Adrenal gland (tissue), 12 donors: ENCODE measurements around the gene PPP1R9A. TPM values are rescaled to one million over a fixed set of nuclear protein-coding genes. Genes with fewer than 3 reads are reported as not detected.

Experiments used
- DNase-seq, 7 donors: peaks; one replicate each; pipeline ENCODE4 v3.0.0-alpha.2; 2019 to 2020
- H3K27ac ChIP-seq, 5 donors: fragments of 200-600 bp; sonication (generic) in 4 of 5; 1 replicate in 3 of 5; 2 replicates in 2 of 5; pipeline versions ENCODE4 v1.5.1 to v1.8.0; 2016 to 2020; ENCODE audit warnings: mild to moderate bottlenecking in 1 of 5
- H3K27me3 ChIP-seq: fragments of 200-600 bp; 2 replicates; pipeline ENCODE4 v1.8.0; 2021
- H3K36me3 ChIP-seq, 2 donors: fragments of 200-600 bp; replicated peaks in 1 of 2; 1 replicate in 1 of 2; 2 replicates in 1 of 2; pipeline versions ENCODE4 v1.5.1 to v1.8.0; 2018 to 2022
- H3K4me1 ChIP-seq, 2 donors: fragments of 200-600 bp; replicated peaks in 1 of 2; 1 replicate in 1 of 2; 2 replicates in 1 of 2; pipeline versions ENCODE4 v1.5.1 to v1.8.0; 2018 to 2021
- H3K4me3 ChIP-seq, 4 donors: fragments of 200-600 bp; sonication (generic) in 3 of 4; one replicate each; pipeline ENCODE4 v1.5.1; 2016 to 2018
- H3K9me3 ChIP-seq, 3 donors: fragments of 200-600 bp; sonication (generic) in 1 of 3; replicated peaks in 1 of 3; 1 replicate in 2 of 3; 2 replicates in 1 of 3; pipeline versions ENCODE4 v1.5.1 to v1.8.0; 2016 to 2021
- POLR2A ChIP-seq, 2 donors: fragments of 450-650 bp; IDR thresholded peaks; one replicate each; pipeline ENCODE4 v1.6.1; 2017; ENCODE audit warnings: antibody characterized with exemption in 2 of 2, mild to moderate bottlenecking in 2 of 2, moderate library complexity in 1 of 2
- WGBS, 4 donors: extraction: QIAGEN DNeasy Blood & Tissue Kit in 2 of 4; methylation state at CpG; one replicate each; pipeline versions ENCODE4 v1.1.5 to v1.1.7; 2013 to 2017; 5-methylcytosine and 5-hydroxymethylcytosine counted together
- intact Hi-C, 2 donors: fragments of 100-400 bp; cut with DNase I; formaldehyde crosslinking; loops; one replicate each; pipeline versions ENCODE4 v1.14.1 to v1.15.0; 2022 to 2023
- polyA plus RNA-seq, 3 donors: library from polyadenylated mRNA; stranded (reverse); fragments of 200-250 nt in 2 of 3; fragments of 350-450 nt in 1 of 3; fragmentation: Illumina TruSeq in 1 of 3; extraction: RNeasy Lipid Tissue Mini Kit (QIAGEN cat#74804) in 1 of 3; gene quantifications; one replicate each; pipeline ENCODE4 v1.2.3, GENCODE V29; 2013 to 2014
- total RNA-seq, 9 donors: library from RNA; depleted of rRNA in 4 of 9; stranded (reverse); fragments of >200 nt in 4 of 9; fragments of 120-200 nt in 1 of 9; fragmentation: NEBNext Ultra II Directional in 1 of 9; extraction: Animal tissue kit (Norgen Biotek cat#: 25700) in 1 of 9; gene quantifications; one replicate each; pipeline versions ENCODE4 v1.1.0 to v1.2.4, GENCODE V29; 2013 to 2023
- TF ChIP-seq, protein P1 (sequence below), 6 experiments: fragments of 450-650 bp in 4 of 6; fragments of 200-600 bp in 2 of 6; sonication (generic) in 1 of 6; IDR thresholded peaks; 1 replicate in 5 of 6; 2 replicates in 1 of 6; pipeline versions ENCODE4 v1.5.1 to v1.8.0; 2016 to 2021; ENCODE audit warnings: antibody characterized with exemption in 6 of 6, mild to moderate bottlenecking in 2 of 6, moderate library complexity in 1 of 6
- donor health status: healthy with polysubstance abuse.
- donor health status: Bipolar disorder and iron deficiency.
- donor health status: DM: yes; HTN: yes; CAD: no.
- donor health status: DM: no; HTN: no; CAD: no.
- donor health status: DM: no; HTN: no; CAD: no.
- donor health status: DM: yes; HTN: yes; CAD: no.

Gene PPP1R9A
- total and polyA plus RNA-seq, 12 donors, result 7.2 to 86.0 (median 40.6) TPM

DNA sequence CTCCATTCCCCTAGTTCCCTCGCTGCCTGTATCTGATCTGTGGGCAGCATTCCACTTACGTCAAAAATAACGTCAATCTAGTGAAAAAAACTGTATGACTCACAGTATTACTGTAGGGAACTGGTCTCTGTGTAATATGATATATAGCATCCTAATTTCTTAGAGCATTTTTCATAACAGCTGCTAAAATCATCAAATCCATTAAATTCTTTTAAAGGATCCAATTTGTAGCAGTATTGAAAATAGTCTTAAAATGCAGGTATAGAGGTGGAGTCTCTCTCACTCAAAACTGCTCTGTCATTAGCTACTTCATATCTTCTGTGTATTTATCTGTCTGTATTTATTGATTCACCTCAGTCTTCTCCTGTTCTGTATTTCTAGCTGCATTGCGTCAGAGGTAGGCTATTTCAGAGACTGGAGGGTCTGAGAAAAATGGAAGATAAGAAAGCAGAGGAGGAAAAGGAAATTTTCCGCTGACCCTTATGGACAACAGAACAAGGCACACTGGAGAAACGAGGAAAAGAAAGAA, 357.0 kb downstream of the PPP1R9A start:
- Histone ChIP-seq H3K36me3 (no peaks in the 10 kb centered on the region), H3K4me3 (no peak overlapping the region), H3K27ac (peak overlapping the region in 2 of 5 donors; percentile 31 to 50), H3K4me1 (peaks cover 0 to 19% of the 10 kb centered on the region in 2 donors), H3K27me3 (no peaks in the 10 kb centered on the region), H3K9me3 (no peaks in the 10 kb centered on the region)
- intact Hi-C loops, result no loop called here
- TF ChIP-seq POLR2A (IDR thresholded peaks at IDR 0.05), result no peak
- TF ChIP-seq, protein P1, sequence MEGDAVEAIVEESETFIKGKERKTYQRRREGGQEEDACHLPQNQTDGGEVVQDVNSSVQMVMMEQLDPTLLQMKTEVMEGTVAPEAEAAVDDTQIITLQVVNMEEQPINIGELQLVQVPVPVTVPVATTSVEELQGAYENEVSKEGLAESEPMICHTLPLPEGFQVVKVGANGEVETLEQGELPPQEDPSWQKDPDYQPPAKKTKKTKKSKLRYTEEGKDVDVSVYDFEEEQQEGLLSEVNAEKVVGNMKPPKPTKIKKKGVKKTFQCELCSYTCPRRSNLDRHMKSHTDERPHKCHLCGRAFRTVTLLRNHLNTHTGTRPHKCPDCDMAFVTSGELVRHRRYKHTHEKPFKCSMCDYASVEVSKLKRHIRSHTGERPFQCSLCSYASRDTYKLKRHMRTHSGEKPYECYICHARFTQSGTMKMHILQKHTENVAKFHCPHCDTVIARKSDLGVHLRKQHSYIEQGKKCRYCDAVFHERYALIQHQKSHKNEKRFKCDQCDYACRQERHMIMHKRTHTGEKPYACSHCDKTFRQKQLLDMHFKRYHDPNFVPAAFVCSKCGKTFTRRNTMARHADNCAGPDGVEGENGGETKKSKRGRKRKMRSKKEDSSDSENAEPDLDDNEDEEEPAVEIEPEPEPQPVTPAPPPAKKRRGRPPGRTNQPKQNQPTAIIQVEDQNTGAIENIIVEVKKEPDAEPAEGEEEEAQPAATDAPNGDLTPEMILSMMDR (IDR thresholded peaks at IDR 0.05), result no peak
- DNase-seq, result peak in 2 of 7 donors; percentile 29 to 42
- WGBS, 4 donors, result 59 to 72% (median 66%) methylated on average over 6 of the region's 6 CpGs

DNA sequence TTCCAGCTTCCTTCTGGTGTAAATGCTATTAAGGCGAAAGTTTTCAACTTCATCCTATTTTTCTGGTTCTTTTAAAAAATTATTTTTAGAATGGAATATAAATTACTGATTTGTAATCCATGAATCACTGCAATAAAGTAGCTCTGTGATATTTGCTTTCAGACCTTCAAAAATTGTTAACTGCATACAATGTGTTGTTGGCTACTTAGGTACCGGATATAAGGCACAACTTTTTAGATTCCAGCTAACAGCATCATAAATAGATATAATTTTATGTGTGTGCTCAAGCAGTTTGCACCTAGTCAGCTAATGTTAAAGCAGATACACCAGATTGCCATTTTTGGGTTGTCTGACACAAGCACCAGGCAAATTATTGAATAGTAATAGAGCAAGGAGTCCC, 358.2 kb downstream of the PPP1R9A start:
- H3K27ac ChIP-seq, result peak overlapping the region in 1 of 5 donors; percentile 50
- H3K4me3 ChIP-seq, result no peak overlapping the region
- whole genome bisulfite sequencing, 4 donors, result 85 to 97% (median 88%) methylated on average over 2 of the region's 2 CpGs

DNA sequence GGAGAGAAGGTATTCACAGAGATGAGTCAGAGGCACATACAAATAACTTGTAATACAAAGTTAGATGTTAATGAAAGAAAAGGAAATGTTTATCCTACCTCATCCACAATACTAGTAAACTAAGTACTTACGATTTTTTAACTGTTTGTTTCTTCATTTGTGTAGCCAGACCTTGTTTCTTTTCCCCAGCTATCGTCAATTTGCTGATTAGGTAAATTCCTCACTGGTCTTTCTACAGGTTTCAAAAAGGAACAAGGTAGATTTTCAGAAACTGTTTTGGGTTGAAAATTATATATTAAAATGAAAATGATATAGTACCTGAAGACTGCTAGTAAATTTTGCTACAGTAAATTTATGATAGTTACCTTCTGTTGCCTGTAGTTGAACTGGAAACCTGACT, 360.4 kb downstream of the PPP1R9A start:
- no peaks in the 10 kb centered on the region for H3K27me3 ChIP-seq
- H3K4me3 ChIP-seq, result no peak overlapping the region
- WGBS, 4 donors, result 86 to 92% (median 89%) methylated on average over 2 of the region's 2 CpGs
- TF ChIP-seq, protein P1 (IDR thresholded peaks at IDR 0.05), result no peak
- no peak for TF ChIP-seq POLR2A (IDR thresholded peaks at IDR 0.05)
- H3K36me3 ChIP-seq, result no peaks in the 10 kb centered on the region
- intact Hi-C loops, result no loop called here
- no peak for DNase-seq
- H3K9me3 ChIP-seq, result no peaks in the 10 kb centered on the region
- peaks cover 0 to 19% of the 10 kb centered on the region in 2 donors for H3K4me1 ChIP-seq
- H3K27ac ChIP-seq, result no peak overlapping the region

More for the DNA sequence above, 358.2 kb downstream of the PPP1R9A start:
- DNase-seq, result no peak
- Histone ChIP-seq H3K27me3 (no peaks in the 10 kb centered on the region), H3K4me1 (peaks cover 0 to 19% of the 10 kb centered on the region in 2 donors), H3K9me3 (no peaks in the 10 kb centered on the region), H3K36me3 (no peaks in the 10 kb centered on the region)
- no peak for TF ChIP-seq POLR2A (IDR thresholded peaks at IDR 0.05)
- TF ChIP-seq, protein P1 (IDR thresholded peaks at IDR 0.05), result no peak
- intact Hi-C loops, result no loop called here

DNA sequence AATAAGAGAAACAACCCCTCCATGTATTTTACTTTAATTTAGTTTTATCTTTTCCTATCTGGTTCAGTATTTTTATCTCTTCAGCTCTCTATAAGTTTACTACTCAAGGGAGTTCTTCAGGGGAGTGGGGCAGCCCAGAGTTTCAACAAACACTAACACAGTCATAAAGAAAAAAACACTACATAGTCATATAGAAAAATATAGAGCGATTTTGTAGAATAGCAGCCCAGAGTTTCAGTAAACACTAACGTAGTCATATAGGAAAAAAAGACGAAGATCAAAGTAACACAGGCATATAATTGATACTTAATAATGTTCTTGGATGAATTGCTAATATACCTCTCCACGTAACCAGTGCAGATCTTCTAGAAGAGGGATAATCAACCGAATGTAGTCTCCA, 362.2 kb downstream of the PPP1R9A start:
- intact Hi-C loops, result no loop called here
- Histone ChIP-seq H3K4me1 (peaks cover 0 to 8% of the 10 kb centered on the region in 2 donors), H3K9me3 (no peaks in the 10 kb centered on the region), H3K27ac (no peak overlapping the region), H3K27me3 (no peaks in the 10 kb centered on the region), H3K36me3 (no peaks in the 10 kb centered on the region), H3K4me3 (no peak overlapping the region)
- no peak for TF ChIP-seq POLR2A (IDR thresholded peaks at IDR 0.05)
- TF ChIP-seq, protein P1 (IDR thresholded peaks at IDR 0.05), result no peak
- DNase-seq, result no peak
- 87 to 93% (median 90%) methylated on average over 5 of the region's 5 CpGs for WGBS, 4 donors
